HG03442 (cell line): ENCODE measurements around the gene STXBP2.
A peak's percentile ranks its signal among the peaks of the same experiment; 100 is the strongest.

Experiments
- ATAC-seq: cut with Tn5 transposase; IDR thresholded peaks from one replicate; pipeline ENCODE4 v1.9.1; 2021; ENCODE audit warnings: mild to moderate bottlenecking, moderate library complexity; ENCODE audit not compliant: unreplicated experiment

The STXBP2 gene

GRCh38 chr19:7648265-7649014 is 11.5 kb downstream of the STXBP2 start:
- ATAC-seq, result no peak

GRCh38 chr19:7650148-7650547 is 13.2 kb downstream of the STXBP2 start:
- no peak for ATAC-seq

- no peak for ATAC-seq
Observed at GRCh38 chr19:7652061-7652641, 15.2 kb downstream of the STXBP2 start.

GRCh38 chr19:7654401-7654800 is 17.5 kb downstream of the STXBP2 start:
- ATAC-seq, result no peak

DNA sequence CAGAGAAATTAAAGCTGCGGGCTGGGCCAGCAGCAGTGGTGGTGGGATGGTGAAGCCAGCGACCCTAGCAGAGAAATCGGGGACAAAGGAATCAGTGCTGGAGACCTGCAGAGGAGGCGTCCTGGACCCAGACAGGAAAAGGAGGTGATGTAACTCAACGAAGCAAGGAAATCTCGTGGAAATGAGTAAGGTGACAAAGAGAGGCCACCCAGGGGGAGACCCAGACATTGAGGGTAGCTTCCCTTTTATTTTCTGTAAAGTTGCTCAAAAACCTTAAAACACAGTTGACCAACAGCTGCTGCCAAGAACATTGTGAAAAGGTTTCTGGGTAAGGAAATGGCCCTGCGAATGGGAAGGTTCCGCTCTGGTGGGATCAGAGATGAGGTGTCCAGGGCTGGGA is 18.7 kb downstream of the STXBP2 start:
- no peak for ATAC-seq

GRCh38 chr19:7657131-7657751 is 20.3 kb downstream of the STXBP2 start:
- ATAC-seq, result no peak

DNA sequence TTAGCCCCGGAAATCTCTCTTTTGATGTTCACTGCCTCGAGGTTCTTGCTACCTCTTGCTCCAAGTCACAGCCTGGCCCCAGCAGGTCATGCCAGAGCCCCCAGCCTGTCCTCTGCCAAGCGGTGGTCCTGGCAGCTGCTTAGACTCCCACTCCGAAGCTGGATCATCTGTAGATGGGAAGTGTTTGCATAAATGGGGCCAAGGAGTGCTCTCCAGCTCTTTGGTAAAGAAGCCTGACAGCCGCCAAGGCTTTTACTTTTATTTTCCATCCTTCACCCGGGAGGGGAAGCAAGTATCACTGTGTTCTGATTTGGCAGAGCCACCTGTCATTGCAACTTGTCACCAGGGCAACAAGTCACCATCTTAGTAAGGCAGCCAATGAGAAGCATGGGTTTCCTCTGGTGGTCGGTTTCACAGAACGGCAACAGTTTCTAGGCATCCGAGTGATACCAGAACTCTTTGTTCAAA is 21.3 kb downstream of the STXBP2 start:
- peak; percentile 53 for ATAC-seq

GRCh38 chr19:7661744-7662538 is 25.0 kb downstream of the STXBP2 start:
- ATAC-seq, result no peak

GRCh38 chr19:7662657-7663056 is 25.7 kb downstream of the STXBP2 start:
- no peak for ATAC-seq

DNA sequence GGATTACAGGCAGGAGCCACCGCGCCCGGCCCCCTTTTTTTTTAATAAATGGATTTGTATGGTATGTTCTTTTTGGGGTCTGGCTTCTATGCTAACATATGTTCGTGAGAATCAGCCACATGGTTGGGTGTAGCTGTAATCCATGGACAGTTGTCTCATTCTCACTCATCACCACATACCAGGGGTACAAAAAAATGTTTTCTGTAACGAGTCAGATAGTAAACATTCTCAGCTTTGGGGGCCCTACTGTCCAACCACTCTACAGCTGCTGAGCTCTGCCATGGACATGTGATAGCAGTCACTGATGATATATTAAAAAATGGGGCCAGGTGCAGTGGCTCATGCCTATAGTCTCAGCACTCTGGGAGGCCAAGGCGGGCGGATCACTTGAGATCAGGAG is 26.8 kb downstream of the STXBP2 start:
- no peak for ATAC-seq

DNA sequence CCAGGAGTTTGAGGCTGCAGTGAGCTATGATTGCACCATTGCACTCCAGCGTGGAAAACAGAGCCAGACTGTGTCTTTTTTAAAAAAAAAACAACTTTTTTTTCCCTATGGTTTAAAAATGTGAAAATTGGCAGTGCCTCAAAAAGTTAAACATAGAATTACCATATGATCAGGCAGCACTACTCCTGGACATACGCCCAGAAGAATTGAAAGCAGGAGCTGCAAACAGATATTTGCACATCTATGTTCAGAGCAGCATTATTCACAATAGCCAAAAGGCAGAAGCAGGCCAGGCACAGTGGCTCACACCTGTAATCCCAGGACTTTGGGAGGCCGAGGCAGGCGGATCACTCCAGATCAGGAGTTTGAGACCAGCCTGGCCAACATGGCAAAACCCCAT is 28.2 kb downstream of the STXBP2 start:
- ATAC-seq, result no peak

DNA sequence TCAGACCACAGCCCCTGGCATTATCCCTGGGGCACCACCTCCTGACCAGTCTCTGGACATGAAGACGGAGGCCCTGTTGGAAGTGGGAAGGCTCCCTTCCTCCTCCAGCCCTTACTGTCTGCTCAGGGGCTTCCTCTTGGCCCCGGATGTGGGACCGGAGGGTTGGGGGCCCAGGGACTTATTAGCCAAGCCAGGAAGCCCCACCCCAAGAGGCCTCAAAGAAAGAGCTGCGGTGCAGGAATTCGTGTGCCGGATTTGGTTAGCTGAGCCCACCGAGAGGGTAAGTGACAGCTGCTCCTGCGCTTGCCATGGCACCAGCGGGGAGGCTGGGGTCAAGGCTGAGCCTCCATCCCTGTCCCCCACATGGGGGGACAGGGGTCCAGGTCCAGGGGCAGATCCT is 31.9 kb downstream of the STXBP2 start, which contains the start of gene RETN:
RETN (plus strand) TSS at position 208 of the 400 bp plus-strand sequence. CDS start 278 bp downstream, outside the sequence.
- no peak for ATAC-seq

DNA sequence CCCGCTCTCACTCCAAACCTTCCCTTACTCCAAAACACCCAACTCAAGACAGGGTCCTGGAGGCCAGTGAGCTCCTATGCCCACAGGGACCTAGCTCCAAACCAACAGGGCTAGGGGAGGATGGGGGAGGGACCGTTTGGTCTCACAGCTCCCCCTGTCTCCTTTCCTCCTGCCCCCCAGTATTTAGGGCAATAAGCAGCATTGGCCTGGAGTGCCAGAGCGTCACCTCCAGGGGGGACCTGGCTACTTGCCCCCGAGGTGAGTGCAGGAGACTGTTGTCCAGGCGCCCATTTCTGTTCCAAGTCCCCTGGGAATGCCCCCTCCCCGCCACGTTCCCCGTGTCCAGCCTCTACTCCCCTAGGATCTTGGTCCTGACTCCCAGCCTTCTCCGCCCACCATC is 32.7 kb downstream of the STXBP2 start:
- ATAC-seq, result no peak

DNA sequence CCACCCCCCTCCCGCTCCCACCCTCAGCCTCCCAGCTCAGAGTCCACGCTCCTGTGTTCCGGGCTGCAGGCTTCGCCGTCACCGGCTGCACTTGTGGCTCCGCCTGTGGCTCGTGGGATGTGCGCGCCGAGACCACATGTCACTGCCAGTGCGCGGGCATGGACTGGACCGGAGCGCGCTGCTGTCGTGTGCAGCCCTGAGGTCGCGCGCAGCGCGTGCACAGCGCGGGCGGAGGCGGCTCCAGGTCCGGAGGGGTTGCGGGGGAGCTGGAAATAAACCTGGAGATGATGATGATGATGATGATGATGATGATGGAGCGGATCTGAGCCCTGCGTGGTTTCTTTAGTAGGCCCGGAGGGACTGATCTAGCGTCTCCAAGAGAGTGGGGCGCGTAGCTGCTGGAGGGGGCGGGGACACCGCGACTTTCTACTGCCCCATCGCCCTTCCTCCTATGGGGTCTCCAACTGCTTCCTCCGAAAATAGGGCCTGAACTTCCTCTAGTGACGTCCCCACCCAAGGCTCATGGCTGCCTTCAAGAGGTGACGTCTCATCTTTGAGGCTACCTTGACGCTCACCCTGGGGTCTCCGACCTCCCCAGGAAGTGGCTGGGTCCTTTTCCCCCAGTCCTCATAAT is 33.4 kb downstream of the STXBP2 start:
- ATAC-seq, result no peak

DNA sequence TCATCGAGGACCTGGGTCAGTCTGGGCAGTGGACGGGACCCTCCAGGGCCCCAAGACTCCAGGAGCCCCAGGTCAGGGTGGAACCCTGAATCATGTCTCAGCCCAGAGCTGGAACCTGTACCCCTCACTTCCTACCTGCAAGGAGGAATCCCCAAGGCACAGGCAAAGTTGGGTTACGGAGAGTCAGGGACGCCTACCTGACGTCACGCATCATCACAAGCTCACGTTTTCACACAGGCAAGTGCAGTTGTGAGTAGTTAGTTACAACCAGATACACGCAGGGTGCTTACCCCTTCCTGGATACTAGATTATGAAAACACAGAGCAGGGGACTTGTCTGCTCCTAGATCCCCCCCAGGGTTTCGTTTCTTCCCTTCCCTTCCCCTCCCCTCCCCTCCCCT is 33.9 kb downstream of the STXBP2 start:
- ATAC-seq, result no peak

DNA sequence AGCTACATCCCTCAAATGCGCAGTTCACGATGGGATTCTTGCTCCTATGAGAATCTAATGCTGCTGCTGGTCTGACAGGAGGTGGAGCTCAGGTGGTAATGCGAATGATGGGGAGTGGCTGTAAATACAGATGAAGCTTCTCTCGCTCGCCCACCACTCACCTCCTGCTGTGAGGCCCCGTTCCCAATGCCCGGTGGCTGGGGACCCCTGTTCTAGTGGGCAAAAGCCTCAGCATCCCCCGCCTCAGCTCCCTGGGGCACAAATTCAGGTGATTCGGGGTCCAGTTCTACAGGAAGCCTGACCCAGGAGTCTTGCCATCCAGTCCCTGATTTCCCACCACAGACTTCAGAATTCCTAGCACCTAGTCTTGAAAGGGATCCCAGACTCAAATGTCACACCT is 35.6 kb downstream of the STXBP2 start:
- no peak for ATAC-seq

GRCh38 chr19:7674010-7675005 is 37.4 kb downstream of the STXBP2 start:
- no peak for ATAC-seq

- no peak for ATAC-seq
Observed at GRCh38 chr19:7676376-7676775, 39.5 kb downstream of the STXBP2 start.

DNA sequence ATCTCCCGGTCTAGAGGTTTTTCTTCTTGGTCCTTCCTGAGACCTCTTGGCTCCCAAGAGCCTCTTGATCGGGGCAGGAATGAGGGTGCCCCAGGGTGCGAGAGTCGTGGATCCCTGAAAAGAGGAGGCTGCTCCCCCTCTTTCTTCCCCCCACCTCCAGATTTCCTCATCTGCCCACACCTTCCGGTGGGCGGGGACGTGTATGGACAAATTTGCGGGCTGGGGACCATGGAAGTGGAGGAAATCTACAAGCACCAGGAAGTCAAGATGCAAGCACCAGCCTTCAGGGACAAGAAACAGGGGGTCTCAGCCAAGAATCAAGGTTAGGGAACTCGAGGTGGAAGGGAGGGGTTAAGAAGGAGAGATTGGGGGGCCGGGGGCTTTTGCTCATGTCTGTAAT is 39.9 kb downstream of the STXBP2 start, which contains the start of gene MCEMP1:
MCEMP1 (plus strand) TSS at position 237 of the 400 bp plus-strand sequence; CDS start at position 268, 31 bp downstream.
- ATAC-seq, result no peak
